Endothelial cell of umbilical vein (primary cell): ENCODE results near the gene TNFRSF14. TPM values are rescaled to one million over a fixed set of nuclear protein-coding genes. Genes with fewer than 3 reads are reported as not detected.

Experiments
- BruUV-seq: library from RNA; stranded (reverse); fragments of 400-500 nt; replicated peaks from 2 replicates; lab custom pipeline; 2021; lab: Mats Ljungman, UMichigan
- CTCF ChIA-PET: fragments of 300-600, 350-600 bp; sonication (Branson Sonifier 250); formaldehyde crosslinking; loops from one replicate; lab custom pipeline; 2021; ENCODE audit warnings: antibody characterized with exemption, inconsistent platforms; lab: Charles Lee
- POLR2A ChIA-PET: fragments of 300-600, 350-600 bp; sonication (Branson Sonifier 250); formaldehyde crosslinking; loops from one replicate; lab custom pipeline; 2021; ENCODE audit warnings: antibody characterized with exemption, inconsistent platforms; lab: Charles Lee
- DNase-seq: peaks from one replicate; pipeline ENCODE4 v3.0.0-alpha.2; 2011; ENCODE audit warnings: low read depth, low spot score
- FAIRE-seq: peaks from 2 replicates; lab custom pipeline; 2011; peaks lifted over from hg19 to GRCh38; lab: Jason Lieb, UNC
- H2AFZ ChIP-seq: 2 replicates; pipeline ENCODE4 v1.6.0; 2012; ENCODE audit warnings: low read depth, low read length, control low read depth, inconsistent platforms
- H3K27ac ChIP-seq: 2 replicates; pipeline ENCODE4 v1.5.1; 2011; ENCODE audit warnings: low read depth, mild to moderate bottlenecking, control low read depth, low read length, moderate library complexity; ENCODE audit not compliant: insufficient read depth
- H3K27me3 ChIP-seq, 2 experiments: 2 replicates each; pipeline versions ENCODE4 v1.6.0 to v1.6.1; 2011; ENCODE audit warnings: low read length in 2 of 2, mixed read lengths in 1 of 2; ENCODE audit not compliant: control insufficient read depth in 2 of 2, insufficient read depth in 2 of 2
- H3K36me3 ChIP-seq, 2 experiments: 2 replicates in 1 of 2; 3 replicates in 1 of 2; pipeline ENCODE4 v1.5.1; 2011; ENCODE audit warnings: low read length in 2 of 2, mild to moderate bottlenecking in 1 of 2, moderate library complexity in 1 of 2; ENCODE audit not compliant: control insufficient read depth in 2 of 2, insufficient read depth in 2 of 2; ENCODE audit errors: extremely low read depth in 1 of 2
- H3K4me1 ChIP-seq: 3 replicates; pipeline ENCODE4 v1.5.1; 2011; ENCODE audit warnings: mild to moderate bottlenecking, low read length; ENCODE audit not compliant: control insufficient read depth, insufficient read depth; ENCODE audit errors: extremely low read depth
- H3K4me2 ChIP-seq: 2 replicates; pipeline ENCODE4 v1.6.1; 2011; ENCODE audit warnings: low read length, control low read depth, mixed read lengths; ENCODE audit not compliant: insufficient read depth
- H3K4me3 ChIP-seq, 3 experiments: fragments of 200-600 bp in 1 of 3; sonication (generic), shearing (Covaris generic) in 1 of 3; replicated peaks in 1 of 3; 2 replicates each; pipeline ENCODE4 v1.5.1; 2011 to 2016; ENCODE audit warnings: control low read depth in 3 of 3, low read length in 3 of 3, mild to moderate bottlenecking in 2 of 3, inconsistent platforms in 1 of 3, low read depth in 1 of 3, moderate library complexity in 1 of 3; ENCODE audit not compliant: insufficient read depth in 1 of 3
- H3K79me2 ChIP-seq: 2 replicates; pipeline ENCODE4 v1.6.0; 2012; ENCODE audit warnings: low read length, inconsistent platforms; ENCODE audit not compliant: control insufficient read depth, insufficient read depth
- H3K9ac ChIP-seq: replicated peaks from 2 replicates; pipeline ENCODE3; 2011; ENCODE audit warnings: low read length, control low read depth; ENCODE audit not compliant: insufficient read depth; ENCODE audit errors: extremely low read depth
- H3K9me1 ChIP-seq: replicated peaks from 3 replicates; pipeline ENCODE4 v1.6.0; 2011; ENCODE audit warnings: mild to moderate bottlenecking, low read length; ENCODE audit not compliant: control insufficient read depth, insufficient read depth; ENCODE audit errors: extremely low read depth
- H3K9me3 ChIP-seq: replicated peaks from 2 replicates; pipeline ENCODE4 v1.5.1; 2012; ENCODE audit warnings: low read length, inconsistent platforms; ENCODE audit not compliant: control insufficient read depth, insufficient read depth
- H4K20me1 ChIP-seq: replicated peaks from 2 replicates; pipeline ENCODE3; 2011; ENCODE audit warnings: mild to moderate bottlenecking, low read length; ENCODE audit not compliant: control insufficient read depth, insufficient read depth; ENCODE audit errors: extremely low read depth
- EZH2 ChIP-seq: IDR thresholded peaks from 2 replicates; pipeline ENCODE4 v1.6.1; 2012; ENCODE audit warnings: borderline replicate concordance, low read depth, mild to moderate bottlenecking, moderate library complexity, low read length, inconsistent platforms; ENCODE audit not compliant: severe bottlenecking
- FOS ChIP-seq: IDR thresholded peaks from 2 replicates; pipeline ENCODE4 v1.6.1; 2011; ENCODE audit warnings: mild to moderate bottlenecking, low read length, moderate library complexity, borderline replicate concordance; ENCODE audit not compliant: insufficient read depth
- GATA2 ChIP-seq: IDR thresholded peaks from 2 replicates; pipeline ENCODE4 v1.7.0; 2011; ENCODE audit warnings: low read depth, mild to moderate bottlenecking, moderate library complexity, mixed read lengths, low read length; ENCODE audit not compliant: insufficient read length, insufficient read depth
- JUN ChIP-seq: IDR thresholded peaks from 2 replicates; pipeline ENCODE4 v1.6.1; 2011; ENCODE audit warnings: borderline replicate concordance, low read depth; ENCODE audit not compliant: insufficient read length, insufficient read depth
- MYC ChIP-seq: IDR thresholded peaks from one replicate; pipeline ENCODE4 v1.6.1; 2011; ENCODE audit warnings: mild to moderate bottlenecking, low read depth, low read length
- POLR2A ChIP-seq: IDR thresholded peaks from 2 replicates; pipeline ENCODE4 v1.6.1; 2012; ENCODE audit warnings: low read depth, mild to moderate bottlenecking, control low read depth, low read length
- POLR2AphosphoS5 ChIP-seq: IDR thresholded peaks from 2 replicates; pipeline ENCODE4 v1.6.1; 2012; ENCODE audit warnings: low read depth, mild to moderate bottlenecking, control low read depth, low read length, moderate library complexity; ENCODE audit not compliant: insufficient read depth
- dilution Hi-C: fragments of 300-500 bp; cut with MboI; formaldehyde crosslinking; loops from one replicate; pipeline ENCODE4 v1.15.0; 2019; ENCODE audit warnings: low sequenced_read_pairs; ENCODE audit not compliant: extremely low pct_ligation_motif_present
- intact Hi-C: fragments of 100-400 bp; cut with micrococcal nuclease; formaldehyde crosslinking; loops from one replicate; pipeline ENCODE4 v1.10.0; 2022
- polyA plus RNA-seq, 4 experiments: library from polyadenylated mRNA; depleted of rRNA in 3 of 4; stranded (reverse) in 3 of 4; unstranded in 1 of 4; fragments of >200 nt; gene quantifications; 2 replicates each; pipeline versions ENCODE4 v1.2.1 to v1.2.3, GENCODE V29; 2011 to 2012; ENCODE audit warnings: missing spikeins in 1 of 4
- total RNA-seq: library from RNA; stranded (reverse); gene quantifications from 2 replicates; pipeline ENCODE4 v1.2.3, GENCODE V29; 2021
- TF ChIP-seq, protein P1 (sequence below): IDR thresholded peaks from 2 replicates; pipeline ENCODE4 v1.6.1; 2011; ENCODE audit not compliant: insufficient read depth, insufficient read length

The TNFRSF14 gene
- total and polyA plus RNA-seq, 2 donors (not counting 3 experiments of a cell fraction or from before 2014, with no cell fraction given) = 40.9 to 49.4 TPM

DNA sequence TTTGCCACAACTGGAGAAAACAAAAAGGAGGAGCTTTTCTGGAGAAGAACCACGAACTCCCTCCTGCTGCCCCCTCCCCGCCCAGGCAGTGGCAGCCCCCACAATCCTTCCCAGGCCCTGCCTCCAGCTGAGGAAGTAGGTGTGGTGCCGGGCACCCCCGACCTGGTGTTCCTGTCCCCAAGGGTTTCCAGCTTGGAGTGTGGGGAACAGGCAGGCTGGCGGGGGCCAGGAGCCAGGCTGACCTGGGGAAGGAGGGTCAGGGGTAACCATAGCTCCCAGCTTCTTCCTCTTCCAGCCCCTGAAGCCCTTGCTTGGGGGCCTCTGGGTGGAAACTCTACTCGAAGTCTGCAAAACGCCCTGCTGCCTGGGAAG lies 21.9 kb upstream of the TNFRSF14 start:
- dilution Hi-C loops (no loop called here), intact Hi-C loops (no loop called here)
- Histone ChIP-seq H3K9me1 (no peaks in the 10 kb centered on the region), H3K9me3 (no peaks in the 10 kb centered on the region), H3K27ac (no peak overlapping the region), H3K4me1 (no peaks in the 10 kb centered on the region), H3K79me2 (no peaks in the 10 kb centered on the region), H3K36me3 (no peaks in the 10 kb centered on the region), H4K20me1 (no peaks in the 10 kb centered on the region), H3K4me2 (no peak overlapping the region), H3K9ac (no peak overlapping the region), H3K27me3 (peaks cover 12 to 16% of the 10 kb centered on the region in 2 experiments), H2AFZ (no peak overlapping the region), H3K4me3 (no peak overlapping the region)
- CTCF ChIA-PET = interaction anchor here (1.5 kb wide), 1 partner anchor 8 kb away, joined by 5 read pairs; no protein-coding TSS in a partner anchor
- no TSS peak for BruUV-seq
- TF ChIP-seq EZH2 (no peak), POLR2AphosphoS5 (no peak), FOS (no peak), POLR2A (no peak), JUN (no peak), GATA2 (no peak), MYC (no peak)
- TF ChIP-seq, protein P1, sequence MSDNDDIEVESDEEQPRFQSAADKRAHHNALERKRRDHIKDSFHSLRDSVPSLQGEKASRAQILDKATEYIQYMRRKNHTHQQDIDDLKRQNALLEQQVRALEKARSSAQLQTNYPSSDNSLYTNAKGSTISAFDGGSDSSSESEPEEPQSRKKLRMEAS = no peak
- DNase-seq (no peak), FAIRE-seq (no peak)
- POLR2A ChIA-PET = no interaction called here
